ENCODE results near the gene FOXN4. TPM values are rescaled to one million over a fixed set of nuclear protein-coding genes. Genes with fewer than 3 reads are reported as not detected.

Gene FOXN4
- total and polyA plus RNA-seq, 3 experiments from 2014 or later: not detected

- Histone ChIP-seq H3K4me3 (ENCODE audit: low read length) (no peak overlapping the region), H3K27me3 (ENCODE audit: insufficient read depth, low read length, poor library complexity, severe bottlenecking) (no peaks in the 10 kb centered on the region), H3K9me3 (ENCODE audit: low read length) (no peaks in the 10 kb centered on the region), H3K36me3 (ENCODE audit: insufficient read depth, low read length) (no peaks in the 10 kb centered on the region), H3K27ac (ENCODE audit: low read depth, low read length) (no peak overlapping the region), H3K4me1 (ENCODE audit: insufficient read depth, low read length) (no peaks in the 10 kb centered on the region)
- H3K9me3 Mint-ChIP-seq: no peaks in the 10 kb centered on the region
- peaks cover 22 to 40% of the 10 kb centered on the region in 2 donors for H3K27me3 Mint-ChIP-seq
- ChIA-PET POLR2A (no interaction called here), CTCF (no interaction called here)
- H3K4me1 Mint-ChIP-seq: no peaks in the 10 kb centered on the region
- no peaks in the 10 kb centered on the region for H3K36me3 Mint-ChIP-seq
- H3K27ac Mint-ChIP-seq: no peak overlapping the region
- no peak overlapping the region for H3K4me3 Mint-ChIP-seq
- DNase-seq: no peak
These were observed 9.2 kb downstream of the FOXN4 start for GRCh38 chr12:109299849-109300248.

- H3K9me3 Mint-ChIP-seq: no peaks in the 10 kb centered on the region
- no peak overlapping the region for H3K4me3 Mint-ChIP-seq
- Histone ChIP-seq H3K27me3 (ENCODE audit: insufficient read depth, low read length, poor library complexity, severe bottlenecking) (no peaks in the 10 kb centered on the region), H3K27ac (ENCODE audit: low read depth, low read length) (no peak overlapping the region), H3K36me3 (ENCODE audit: insufficient read depth, low read length) (no peaks in the 10 kb centered on the region), H3K4me1 (ENCODE audit: insufficient read depth, low read length) (no peaks in the 10 kb centered on the region), H3K4me3 (ENCODE audit: low read length) (no peak overlapping the region), H3K9me3 (ENCODE audit: low read length) (no peaks in the 10 kb centered on the region)
- ChIA-PET CTCF (no interaction called here), POLR2A (no interaction called here)
- H3K36me3 Mint-ChIP-seq: no peaks in the 10 kb centered on the region
- H3K27ac Mint-ChIP-seq: no peak overlapping the region
- no peaks in the 10 kb centered on the region for H3K4me1 Mint-ChIP-seq
- H3K27me3 Mint-ChIP-seq: peaks cover 13 to 33% of the 10 kb centered on the region in 2 donors
- DNase-seq: no peak
These were observed 12.7 kb downstream of the FOXN4 start for GRCh38 chr12:109296431-109296830.

GRCh38 chr12:109295764-109296425 lies 13.2 kb downstream of the FOXN4 start:
- Mint-ChIP-seq H3K9me3 (no peaks in the 10 kb centered on the region), H3K4me1 (no peaks in the 10 kb centered on the region), H3K4me3 (no peak overlapping the region), H3K36me3 (no peaks in the 10 kb centered on the region), H3K27me3 (peaks cover 14 to 35% of the 10 kb centered on the region in 2 donors), H3K27ac (no peak overlapping the region)
- Histone ChIP-seq H3K27me3 (ENCODE audit: insufficient read depth, low read length, poor library complexity, severe bottlenecking) (no peaks in the 10 kb centered on the region), H3K27ac (ENCODE audit: low read depth, low read length) (no peak overlapping the region), H3K9me3 (ENCODE audit: low read length) (no peaks in the 10 kb centered on the region), H3K36me3 (ENCODE audit: insufficient read depth, low read length) (no peaks in the 10 kb centered on the region), H3K4me1 (ENCODE audit: insufficient read depth, low read length) (no peaks in the 10 kb centered on the region), H3K4me3 (ENCODE audit: low read length) (no peak overlapping the region)
- ChIA-PET CTCF (no interaction called here), POLR2A (no interaction called here)
- DNase-seq: no peak

- H3K27me3 ChIP-seq (ENCODE audit: insufficient read depth, low read length, poor library complexity, severe bottlenecking): no peaks in the 10 kb centered on the region
- no peak overlapping the region for H3K4me3 ChIP-seq (ENCODE audit: low read length)
- no peak overlapping the region for H3K27ac ChIP-seq (ENCODE audit: low read depth, low read length)
- Mint-ChIP-seq H3K27ac (no peak overlapping the region), H3K27me3 (peaks cover 17 to 43% of the 10 kb centered on the region in 2 donors), H3K4me3 (no peak overlapping the region), H3K4me1 (no peaks in the 10 kb centered on the region), H3K36me3 (no peaks in the 10 kb centered on the region), H3K9me3 (no peaks in the 10 kb centered on the region)
- DNase-seq: no peak
- ChIA-PET CTCF (no interaction called here), POLR2A (no interaction called here)
- no peaks in the 10 kb centered on the region for H3K36me3 ChIP-seq (ENCODE audit: insufficient read depth, low read length)
- H3K4me1 ChIP-seq (ENCODE audit: insufficient read depth, low read length): no peaks in the 10 kb centered on the region
- no peaks in the 10 kb centered on the region for H3K9me3 ChIP-seq (ENCODE audit: low read length)
These were observed 14.7 kb downstream of the FOXN4 start for GRCh38 chr12:109294286-109294796.

GRCh38 chr12:109293106-109293505 lies 16.0 kb downstream of the FOXN4 start:
- Histone ChIP-seq H3K9me3 (ENCODE audit: low read length) (no peaks in the 10 kb centered on the region), H3K27ac (ENCODE audit: low read depth, low read length) (no peak overlapping the region), H3K36me3 (ENCODE audit: insufficient read depth, low read length) (no peaks in the 10 kb centered on the region), H3K4me1 (ENCODE audit: insufficient read depth, low read length) (no peaks in the 10 kb centered on the region), H3K27me3 (ENCODE audit: insufficient read depth, low read length, poor library complexity, severe bottlenecking) (no peaks in the 10 kb centered on the region), H3K4me3 (ENCODE audit: low read length) (no peak overlapping the region)
- Mint-ChIP-seq H3K36me3 (no peaks in the 10 kb centered on the region), H3K27me3 (peaks cover 18 to 50% of the 10 kb centered on the region in 2 donors), H3K27ac (no peak overlapping the region), H3K4me3 (no peak overlapping the region), H3K9me3 (no peaks in the 10 kb centered on the region), H3K4me1 (no peaks in the 10 kb centered on the region)
- CTCF ChIA-PET: no interaction called here
- no peak for DNase-seq
- POLR2A ChIA-PET: no interaction called here

- peaks cover 18 to 50% of the 10 kb centered on the region in 2 donors for H3K27me3 Mint-ChIP-seq
- no peak overlapping the region for H3K27ac Mint-ChIP-seq
- H3K4me1 Mint-ChIP-seq: no peaks in the 10 kb centered on the region
- ChIA-PET CTCF (no interaction called here), POLR2A (interaction anchor here (0.5 kb wide), 1 partner anchor 76 kb away, joined by 5 read pairs; no protein-coding TSS in a partner anchor)
- no peaks in the 10 kb centered on the region for H3K4me1 ChIP-seq (ENCODE audit: insufficient read depth, low read length)
- DNase-seq: no peak
- H3K4me3 Mint-ChIP-seq: no peak overlapping the region
- no peak overlapping the region for H3K27ac ChIP-seq (ENCODE audit: low read depth, low read length)
- H3K9me3 ChIP-seq (ENCODE audit: low read length): no peaks in the 10 kb centered on the region
- H3K27me3 ChIP-seq (ENCODE audit: insufficient read depth, low read length, poor library complexity, severe bottlenecking): no peaks in the 10 kb centered on the region
- H3K4me3 ChIP-seq (ENCODE audit: low read length): no peak overlapping the region
- H3K9me3 Mint-ChIP-seq: no peaks in the 10 kb centered on the region
- no peaks in the 10 kb centered on the region for H3K36me3 Mint-ChIP-seq
- no peaks in the 10 kb centered on the region for H3K36me3 ChIP-seq (ENCODE audit: insufficient read depth, low read length)
These were observed 16.8 kb downstream of the FOXN4 start for GRCh38 chr12:109292342-109292711.

- Histone ChIP-seq H3K4me1 (ENCODE audit: insufficient read depth, low read length) (no peaks in the 10 kb centered on the region), H3K36me3 (ENCODE audit: insufficient read depth, low read length) (no peaks in the 10 kb centered on the region), H3K27ac (ENCODE audit: low read depth, low read length) (no peak overlapping the region), H3K27me3 (ENCODE audit: insufficient read depth, low read length, poor library complexity, severe bottlenecking) (no peaks in the 10 kb centered on the region), H3K4me3 (ENCODE audit: low read length) (no peak overlapping the region), H3K9me3 (ENCODE audit: low read length) (no peaks in the 10 kb centered on the region)
- POLR2A ChIA-PET: interaction anchor here (0.5 kb wide), 1 partner anchor 77 kb away, joined by 5 read pairs; no protein-coding TSS in a partner anchor
- CTCF ChIA-PET: no interaction called here
- Mint-ChIP-seq H3K27me3 (peaks cover 18 to 50% of the 10 kb centered on the region in 2 donors), H3K9me3 (no peaks in the 10 kb centered on the region), H3K27ac (no peak overlapping the region), H3K4me3 (no peak overlapping the region), H3K36me3 (no peaks in the 10 kb centered on the region), H3K4me1 (no peaks in the 10 kb centered on the region)
- no peak for DNase-seq
These were observed 17.4 kb downstream of the FOXN4 start for GRCh38 chr12:109291521-109292341.

GRCh38 chr12:109291117-109291516 lies 18.0 kb downstream of the FOXN4 start:
- POLR2A ChIA-PET: no interaction called here
- no peak overlapping the region for H3K27ac Mint-ChIP-seq
- Histone ChIP-seq H3K9me3 (ENCODE audit: low read length) (no peaks in the 10 kb centered on the region), H3K4me3 (ENCODE audit: low read length) (no peak overlapping the region), H3K27ac (ENCODE audit: low read depth, low read length) (no peak overlapping the region), H3K36me3 (ENCODE audit: insufficient read depth, low read length) (no peaks in the 10 kb centered on the region), H3K27me3 (ENCODE audit: insufficient read depth, low read length, poor library complexity, severe bottlenecking) (no peaks in the 10 kb centered on the region), H3K4me1 (ENCODE audit: insufficient read depth, low read length) (no peaks in the 10 kb centered on the region)
- H3K27me3 Mint-ChIP-seq: peaks cover 18 to 46% of the 10 kb centered on the region in 2 donors
- DNase-seq: no peak
- no peaks in the 10 kb centered on the region for H3K9me3 Mint-ChIP-seq
- CTCF ChIA-PET: no interaction called here
- no peak overlapping the region for H3K4me3 Mint-ChIP-seq
- no peaks in the 10 kb centered on the region for H3K36me3 Mint-ChIP-seq
- no peaks in the 10 kb centered on the region for H3K4me1 Mint-ChIP-seq

Data from CD8-positive, alpha-beta memory T cell (primary cell).